Testis (tissue), 2 donors: ENCODE results near the gene DPP9.

ENCODE experiments used
- CTCF ChIP-seq, 3 experiments: fragments of 450-650 bp in 2 of 3; fragments of 200-600 bp in 1 of 3; sonication (generic) in 1 of 3; IDR thresholded peaks; one replicate each; pipeline ENCODE4 v1.5.1; 2016 to 2019; ENCODE audit warnings: antibody characterized with exemption in 3 of 3, mild to moderate bottlenecking in 2 of 3, moderate library complexity in 1 of 3
- POLR2A ChIP-seq: fragments of 450-650 bp; IDR thresholded peaks from one replicate; pipeline ENCODE4 v1.6.1; 2017; ENCODE audit warnings: antibody characterized with exemption, mild to moderate bottlenecking, moderate library complexity

GRCh38 chr19:4692251-4693077 is 31.2 kb downstream of the DPP9 start:
- TF ChIP-seq CTCF (IDR thresholded peaks at IDR 0.05) (no peak), POLR2A (no peak)
